ENCODE measurements around the gene FGF16. TPM values are rescaled to one million over a fixed set of nuclear protein-coding genes. Genes with fewer than 3 reads are reported as not detected.

FGF16 gene
- polyA plus RNA-seq, 3 donors = not detected

DNA sequence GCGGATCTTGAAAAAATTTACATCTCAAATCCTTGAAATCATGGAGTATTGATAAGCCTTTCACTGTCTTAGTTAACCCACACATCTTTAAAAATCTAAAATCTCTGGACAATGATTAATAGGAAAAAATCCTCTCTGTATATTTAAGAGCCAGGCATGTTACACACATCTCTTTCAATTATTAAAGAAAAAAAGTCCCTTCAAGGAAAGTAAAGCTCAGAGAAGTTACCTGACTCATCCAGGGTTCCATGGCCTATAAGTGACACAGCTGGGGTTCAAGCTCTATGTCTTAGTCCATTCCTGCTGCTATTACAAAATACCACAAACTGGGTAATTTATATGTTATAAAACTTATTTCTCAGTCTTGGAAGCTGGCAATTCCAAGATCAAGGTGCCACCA is 14.2 kb upstream of the FGF16 start:
- intact Hi-C loops (cut with micrococcal nuclease) = no loop called here
- no peak overlapping the region for H3K4me3 ChIP-seq (replicated peaks in 1 of 3; ENCODE audit: low read depth in 2 of 3, low read length in 3 of 3)
- no CpG with 5 or more reads among the region's 1 CpG for WGBS (ENCODE audit: insufficient coverage)
- Mint-ChIP-seq H3K36me3 (no peaks in the 10 kb centered on the region), H3K4me1 (peaks cover 7% of the 10 kb centered on the region), H3K4me3 (no peak overlapping the region), H3K27ac (no peak overlapping the region), H3K9me3 (no peaks in the 10 kb centered on the region), H3K27me3 (ENCODE audit: low read depth in 3 of 3) (peaks cover 0 to 3% (median 1%) of the 10 kb centered on the region in 3 donors)
- no peak overlapping the region for H2AFZ ChIP-seq (ENCODE audit: insufficient read depth, low read depth, low read length, poor library complexity, severe bottlenecking)
- no peak overlapping the region for H3K9ac ChIP-seq (ENCODE audit: insufficient read depth, low read length, poor library complexity, severe bottlenecking)
- no peaks in the 10 kb centered on the region for H3K36me3 ChIP-seq (replicated peaks in 1 of 2; ENCODE audit: control insufficient read depth in 1 of 2, insufficient read depth in 2 of 2, low read length in 2 of 2)
- no peak overlapping the region for H3K4me2 ChIP-seq (replicated peaks; ENCODE audit: extremely low read depth, low read length, poor library complexity, severe bottlenecking)
- H3K9me3 ChIP-seq (replicated peaks in 1 of 2; ENCODE audit: control insufficient read depth in 1 of 2, insufficient read depth in 1 of 2, low read length in 2 of 2) = no peaks in the 10 kb centered on the region
- no peaks in the 10 kb centered on the region for H3K27me3 ChIP-seq (ENCODE audit: control insufficient read depth in 2 of 2, insufficient read depth in 2 of 2, low read length in 2 of 2)
- no peak for DNase-seq
- H3K27ac ChIP-seq (ENCODE audit: low read depth in 1 of 2, low read length in 2 of 2) = no peak overlapping the region
- H4K20me1 ChIP-seq (ENCODE audit: insufficient read depth, low read length) = no peaks in the 10 kb centered on the region
- H3K79me2 ChIP-seq (ENCODE audit: insufficient read depth, low read length) = no peaks in the 10 kb centered on the region
- TF ChIP-seq, protein P1, sequence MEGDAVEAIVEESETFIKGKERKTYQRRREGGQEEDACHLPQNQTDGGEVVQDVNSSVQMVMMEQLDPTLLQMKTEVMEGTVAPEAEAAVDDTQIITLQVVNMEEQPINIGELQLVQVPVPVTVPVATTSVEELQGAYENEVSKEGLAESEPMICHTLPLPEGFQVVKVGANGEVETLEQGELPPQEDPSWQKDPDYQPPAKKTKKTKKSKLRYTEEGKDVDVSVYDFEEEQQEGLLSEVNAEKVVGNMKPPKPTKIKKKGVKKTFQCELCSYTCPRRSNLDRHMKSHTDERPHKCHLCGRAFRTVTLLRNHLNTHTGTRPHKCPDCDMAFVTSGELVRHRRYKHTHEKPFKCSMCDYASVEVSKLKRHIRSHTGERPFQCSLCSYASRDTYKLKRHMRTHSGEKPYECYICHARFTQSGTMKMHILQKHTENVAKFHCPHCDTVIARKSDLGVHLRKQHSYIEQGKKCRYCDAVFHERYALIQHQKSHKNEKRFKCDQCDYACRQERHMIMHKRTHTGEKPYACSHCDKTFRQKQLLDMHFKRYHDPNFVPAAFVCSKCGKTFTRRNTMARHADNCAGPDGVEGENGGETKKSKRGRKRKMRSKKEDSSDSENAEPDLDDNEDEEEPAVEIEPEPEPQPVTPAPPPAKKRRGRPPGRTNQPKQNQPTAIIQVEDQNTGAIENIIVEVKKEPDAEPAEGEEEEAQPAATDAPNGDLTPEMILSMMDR (IDR thresholded peaks at IDR 0.05) = no peak
- no peaks in the 10 kb centered on the region for H3K4me1 ChIP-seq (ENCODE audit: control insufficient read depth in 1 of 2, insufficient read depth in 2 of 2, low read length in 2 of 2)

DNA sequence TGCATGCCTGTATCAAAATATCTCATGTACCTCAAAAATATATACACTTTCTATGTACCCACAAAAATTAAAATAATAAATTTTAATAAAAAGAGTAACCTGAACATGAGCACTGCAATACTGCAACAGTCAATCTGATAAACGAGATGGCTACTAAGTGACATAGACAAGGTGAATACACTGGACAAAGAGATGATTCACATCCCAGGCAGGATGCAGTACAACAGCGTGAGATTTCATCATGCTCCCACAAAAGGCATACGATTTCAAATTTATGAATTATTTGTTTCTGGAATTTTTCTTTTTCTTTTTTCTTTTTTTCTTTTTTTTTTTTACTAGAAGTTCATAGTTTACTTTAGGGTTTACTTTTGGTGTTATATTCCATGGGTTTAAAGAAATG is 12.2 kb upstream of the FGF16 start:
- intact Hi-C loops (cut with micrococcal nuclease) = no loop called here
- no peaks in the 10 kb centered on the region for H3K4me1 ChIP-seq (ENCODE audit: control insufficient read depth in 1 of 2, insufficient read depth in 2 of 2, low read length in 2 of 2)
- no peaks in the 10 kb centered on the region for H3K79me2 ChIP-seq (ENCODE audit: insufficient read depth, low read length)
- H3K4me2 ChIP-seq (replicated peaks; ENCODE audit: extremely low read depth, low read length, poor library complexity, severe bottlenecking) = no peak overlapping the region
- no peak overlapping the region for H3K27ac ChIP-seq (ENCODE audit: low read depth in 1 of 2, low read length in 2 of 2)
- WGBS (ENCODE audit: insufficient coverage) = no CpG with 5 or more reads among the region's 3 CpGs
- H2AFZ ChIP-seq (ENCODE audit: insufficient read depth, low read depth, low read length, poor library complexity, severe bottlenecking) = no peak overlapping the region
- Mint-ChIP-seq H3K4me3 (no peak overlapping the region), H3K9me3 (peaks cover 0 to 2% (median 0%) of the 10 kb centered on the region in 7 donors), H3K36me3 (no peaks in the 10 kb centered on the region), H3K27ac (no peak overlapping the region), H3K27me3 (ENCODE audit: low read depth in 3 of 3) (peaks cover 0 to 2% (median 2%) of the 10 kb centered on the region in 3 donors), H3K4me1 (peaks cover 7% of the 10 kb centered on the region)
- no peaks in the 10 kb centered on the region for H3K27me3 ChIP-seq (ENCODE audit: control insufficient read depth in 2 of 2, insufficient read depth in 2 of 2, low read length in 2 of 2)
- H3K9me3 ChIP-seq (replicated peaks in 1 of 2; ENCODE audit: control insufficient read depth in 1 of 2, insufficient read depth in 1 of 2, low read length in 2 of 2) = no peaks in the 10 kb centered on the region
- TF ChIP-seq, protein P1 (IDR thresholded peaks at IDR 0.05) = no peak
- H3K9ac ChIP-seq (ENCODE audit: insufficient read depth, low read length, poor library complexity, severe bottlenecking) = no peak overlapping the region
- no peaks in the 10 kb centered on the region for H4K20me1 ChIP-seq (ENCODE audit: insufficient read depth, low read length)
- H3K36me3 ChIP-seq (replicated peaks in 1 of 2; ENCODE audit: control insufficient read depth in 1 of 2, insufficient read depth in 2 of 2, low read length in 2 of 2) = no peaks in the 10 kb centered on the region
- DNase-seq = no peak
- H3K4me3 ChIP-seq (replicated peaks in 1 of 3; ENCODE audit: low read depth in 2 of 3, low read length in 3 of 3) = no peak overlapping the region

Data from CD14-positive monocyte (primary cell).